ENCODE measurements around the gene HOXC10.

Gene HOXC10

GRCh38 chr12:53990311-53991076 lies 5.5 kb downstream of the HOXC10 start:
- no peak overlapping the region for H3K4me3 ChIP-seq (replicated peaks; ENCODE audit: insufficient read depth, low read length)
- peaks cover 74% of the 10 kb centered on the region for H3K27me3 ChIP-seq (ENCODE audit: insufficient read depth, poor library complexity, severe bottlenecking)
- TF ChIP-seq POLR2AphosphoS5 (IDR thresholded peaks at IDR 0.05; ENCODE audit: low read depth) (no peak), SPI1 (IDR thresholded peaks at IDR 0.05; ENCODE audit: borderline replicate concordance, low read depth) (no peak), GABPA (IDR thresholded peaks at IDR 0.05; ENCODE audit: low read depth) (no peak)
- TF ChIP-seq, protein P1, sequence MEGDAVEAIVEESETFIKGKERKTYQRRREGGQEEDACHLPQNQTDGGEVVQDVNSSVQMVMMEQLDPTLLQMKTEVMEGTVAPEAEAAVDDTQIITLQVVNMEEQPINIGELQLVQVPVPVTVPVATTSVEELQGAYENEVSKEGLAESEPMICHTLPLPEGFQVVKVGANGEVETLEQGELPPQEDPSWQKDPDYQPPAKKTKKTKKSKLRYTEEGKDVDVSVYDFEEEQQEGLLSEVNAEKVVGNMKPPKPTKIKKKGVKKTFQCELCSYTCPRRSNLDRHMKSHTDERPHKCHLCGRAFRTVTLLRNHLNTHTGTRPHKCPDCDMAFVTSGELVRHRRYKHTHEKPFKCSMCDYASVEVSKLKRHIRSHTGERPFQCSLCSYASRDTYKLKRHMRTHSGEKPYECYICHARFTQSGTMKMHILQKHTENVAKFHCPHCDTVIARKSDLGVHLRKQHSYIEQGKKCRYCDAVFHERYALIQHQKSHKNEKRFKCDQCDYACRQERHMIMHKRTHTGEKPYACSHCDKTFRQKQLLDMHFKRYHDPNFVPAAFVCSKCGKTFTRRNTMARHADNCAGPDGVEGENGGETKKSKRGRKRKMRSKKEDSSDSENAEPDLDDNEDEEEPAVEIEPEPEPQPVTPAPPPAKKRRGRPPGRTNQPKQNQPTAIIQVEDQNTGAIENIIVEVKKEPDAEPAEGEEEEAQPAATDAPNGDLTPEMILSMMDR (IDR thresholded peaks at IDR 0.05; ENCODE audit: insufficient read depth, low read length) = no peak
- TF ChIP-seq, protein P2, sequence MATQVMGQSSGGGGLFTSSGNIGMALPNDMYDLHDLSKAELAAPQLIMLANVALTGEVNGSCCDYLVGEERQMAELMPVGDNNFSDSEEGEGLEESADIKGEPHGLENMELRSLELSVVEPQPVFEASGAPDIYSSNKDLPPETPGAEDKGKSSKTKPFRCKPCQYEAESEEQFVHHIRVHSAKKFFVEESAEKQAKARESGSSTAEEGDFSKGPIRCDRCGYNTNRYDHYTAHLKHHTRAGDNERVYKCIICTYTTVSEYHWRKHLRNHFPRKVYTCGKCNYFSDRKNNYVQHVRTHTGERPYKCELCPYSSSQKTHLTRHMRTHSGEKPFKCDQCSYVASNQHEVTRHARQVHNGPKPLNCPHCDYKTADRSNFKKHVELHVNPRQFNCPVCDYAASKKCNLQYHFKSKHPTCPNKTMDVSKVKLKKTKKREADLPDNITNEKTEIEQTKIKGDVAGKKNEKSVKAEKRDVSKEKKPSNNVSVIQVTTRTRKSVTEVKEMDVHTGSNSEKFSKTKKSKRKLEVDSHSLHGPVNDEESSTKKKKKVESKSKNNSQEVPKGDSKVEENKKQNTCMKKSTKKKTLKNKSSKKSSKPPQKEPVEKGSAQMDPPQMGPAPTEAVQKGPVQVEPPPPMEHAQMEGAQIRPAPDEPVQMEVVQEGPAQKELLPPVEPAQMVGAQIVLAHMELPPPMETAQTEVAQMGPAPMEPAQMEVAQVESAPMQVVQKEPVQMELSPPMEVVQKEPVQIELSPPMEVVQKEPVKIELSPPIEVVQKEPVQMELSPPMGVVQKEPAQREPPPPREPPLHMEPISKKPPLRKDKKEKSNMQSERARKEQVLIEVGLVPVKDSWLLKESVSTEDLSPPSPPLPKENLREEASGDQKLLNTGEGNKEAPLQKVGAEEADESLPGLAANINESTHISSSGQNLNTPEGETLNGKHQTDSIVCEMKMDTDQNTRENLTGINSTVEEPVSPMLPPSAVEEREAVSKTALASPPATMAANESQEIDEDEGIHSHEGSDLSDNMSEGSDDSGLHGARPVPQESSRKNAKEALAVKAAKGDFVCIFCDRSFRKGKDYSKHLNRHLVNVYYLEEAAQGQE (IDR thresholded peaks at IDR 0.05; ENCODE audit: insufficient replicate concordance, low read depth) = no peak
- DNase-seq (ENCODE audit: low read depth in 1 of 2, low spot score in 1 of 2) = no peak
- no peak overlapping the region for H3K27ac ChIP-seq (replicated peaks)

DNA sequence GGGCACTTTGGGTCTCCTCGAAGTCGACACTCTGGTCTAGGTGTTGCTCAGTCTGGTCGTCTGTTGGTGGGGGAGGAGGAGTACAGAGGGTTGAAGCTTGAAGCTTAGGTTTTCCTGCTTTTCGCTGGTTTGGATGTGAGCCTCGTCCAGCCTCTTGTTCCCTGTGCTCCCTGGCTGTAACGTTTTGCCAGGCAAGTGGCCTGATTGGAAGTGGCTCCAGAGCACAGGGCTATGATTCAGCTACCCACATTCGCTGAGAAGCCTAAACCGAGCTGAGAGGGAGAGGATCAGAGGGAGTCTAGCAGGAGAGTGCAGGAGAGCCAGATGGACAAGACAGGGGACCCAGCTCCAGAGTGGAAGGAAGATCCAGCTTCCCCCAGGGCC lies 6.1 kb downstream of the HOXC10 start:
- Histone ChIP-seq H3K27ac (replicated peaks) (no peak overlapping the region), H3K4me3 (replicated peaks; ENCODE audit: insufficient read depth, low read length) (no peak overlapping the region), H3K27me3 (ENCODE audit: insufficient read depth, poor library complexity, severe bottlenecking) (peaks cover 75% of the 10 kb centered on the region)
- TF ChIP-seq, protein P1 (IDR thresholded peaks at IDR 0.05; ENCODE audit: insufficient read depth, low read length) = no peak
- TF ChIP-seq GABPA (IDR thresholded peaks at IDR 0.05; ENCODE audit: low read depth) = no peak
- TF ChIP-seq SPI1 (IDR thresholded peaks at IDR 0.05; ENCODE audit: borderline replicate concordance, low read depth) = no peak
- TF ChIP-seq, protein P2 (IDR thresholded peaks at IDR 0.05; ENCODE audit: insufficient replicate concordance, low read depth) = no peak
- TF ChIP-seq POLR2AphosphoS5 (IDR thresholded peaks at IDR 0.05; ENCODE audit: low read depth) = no peak
- DNase-seq (ENCODE audit: low read depth in 1 of 2, low spot score in 1 of 2) = no peak

GRCh38 chr12:53992377-53992889 lies 7.5 kb downstream of the HOXC10 start:
- no peak for TF ChIP-seq POLR2AphosphoS5 (IDR thresholded peaks at IDR 0.05; ENCODE audit: low read depth)
- TF ChIP-seq, protein P1 (IDR thresholded peaks at IDR 0.05; ENCODE audit: insufficient read depth, low read length) = no peak
- TF ChIP-seq SPI1 (IDR thresholded peaks at IDR 0.05; ENCODE audit: borderline replicate concordance, low read depth) = no peak
- TF ChIP-seq GABPA (IDR thresholded peaks at IDR 0.05; ENCODE audit: low read depth) = no peak
- TF ChIP-seq, protein P2 (IDR thresholded peaks at IDR 0.05; ENCODE audit: insufficient replicate concordance, low read depth) = no peak
- DNase-seq (ENCODE audit: low read depth in 1 of 2, low spot score in 1 of 2) = no peak
- Histone ChIP-seq H3K4me3 (replicated peaks; ENCODE audit: insufficient read depth, low read length) (no peak overlapping the region), H3K27me3 (ENCODE audit: insufficient read depth, poor library complexity, severe bottlenecking) (peaks cover 89% of the 10 kb centered on the region), H3K27ac (replicated peaks) (no peak overlapping the region)
